Endothelial cell (in vitro differentiated cells): ENCODE measurements around the gene TACO1. TPM values are rescaled to one million over a fixed set of nuclear protein-coding genes. Genes with fewer than 3 reads are reported as not detected.

Experiments
- DNase-seq: peaks from one replicate; pipeline ENCODE4 v3.0.0; 2021; ENCODE audit warnings: low spot score
- H3K27ac Mint-ChIP-seq: one replicate; pipeline ENCODE4 v1.8.0; 2021; ENCODE audit warnings: mixed read lengths, inconsistent platforms; ENCODE audit not compliant: unreplicated experiment
- H3K27me3 Mint-ChIP-seq: one replicate; pipeline ENCODE4 v1.8.0; 2021; ENCODE audit warnings: mild to moderate bottlenecking, moderate library complexity, mixed read lengths, inconsistent platforms; ENCODE audit not compliant: unreplicated experiment
- H3K36me3 Mint-ChIP-seq: one replicate; pipeline ENCODE4 v1.8.0; 2021; ENCODE audit warnings: mild to moderate bottlenecking, low read depth, mixed read lengths, inconsistent platforms; ENCODE audit not compliant: unreplicated experiment
- H3K4me1 Mint-ChIP-seq: one replicate; pipeline ENCODE4 v1.8.0; 2021; ENCODE audit warnings: mild to moderate bottlenecking, mixed read lengths, inconsistent platforms; ENCODE audit not compliant: unreplicated experiment
- H3K4me3 Mint-ChIP-seq: one replicate; pipeline ENCODE4 v1.8.0; 2021; ENCODE audit warnings: mild to moderate bottlenecking, mixed read lengths, inconsistent platforms; ENCODE audit not compliant: unreplicated experiment
- H3K9me3 Mint-ChIP-seq: one replicate; pipeline ENCODE4 v1.8.0; 2021; ENCODE audit warnings: mixed read lengths, inconsistent platforms; ENCODE audit not compliant: unreplicated experiment
- total RNA-seq: library from RNA; stranded (reverse); fragmentation: NEBNext Ultra II Directional; extraction: Animal tissue kit (Norgen Biotek cat#: 25700); gene quantifications from one replicate; pipeline ENCODE4 v1.2.1, GENCODE V29; 2021; ENCODE audit not compliant: unreplicated experiment
- TF ChIP-seq, protein P1 (sequence below): fragments of 200-600 bp; sonication (generic); IDR thresholded peaks from one replicate; pipeline ENCODE4 v1.5.0; 2021; ENCODE audit warnings: antibody characterized with exemption; ENCODE audit not compliant: unreplicated experiment

The TACO1 gene
- total RNA-seq, 1 donor from 2014 or later: 19.4 TPM

- H3K27me3 Mint-ChIP-seq: peaks cover 14% of the 10 kb centered on the region
- TF ChIP-seq, protein P1, sequence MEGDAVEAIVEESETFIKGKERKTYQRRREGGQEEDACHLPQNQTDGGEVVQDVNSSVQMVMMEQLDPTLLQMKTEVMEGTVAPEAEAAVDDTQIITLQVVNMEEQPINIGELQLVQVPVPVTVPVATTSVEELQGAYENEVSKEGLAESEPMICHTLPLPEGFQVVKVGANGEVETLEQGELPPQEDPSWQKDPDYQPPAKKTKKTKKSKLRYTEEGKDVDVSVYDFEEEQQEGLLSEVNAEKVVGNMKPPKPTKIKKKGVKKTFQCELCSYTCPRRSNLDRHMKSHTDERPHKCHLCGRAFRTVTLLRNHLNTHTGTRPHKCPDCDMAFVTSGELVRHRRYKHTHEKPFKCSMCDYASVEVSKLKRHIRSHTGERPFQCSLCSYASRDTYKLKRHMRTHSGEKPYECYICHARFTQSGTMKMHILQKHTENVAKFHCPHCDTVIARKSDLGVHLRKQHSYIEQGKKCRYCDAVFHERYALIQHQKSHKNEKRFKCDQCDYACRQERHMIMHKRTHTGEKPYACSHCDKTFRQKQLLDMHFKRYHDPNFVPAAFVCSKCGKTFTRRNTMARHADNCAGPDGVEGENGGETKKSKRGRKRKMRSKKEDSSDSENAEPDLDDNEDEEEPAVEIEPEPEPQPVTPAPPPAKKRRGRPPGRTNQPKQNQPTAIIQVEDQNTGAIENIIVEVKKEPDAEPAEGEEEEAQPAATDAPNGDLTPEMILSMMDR: no peak
- peak within 1 kb of the TSS; percentile 99 for H3K4me3 Mint-ChIP-seq
- H3K27ac Mint-ChIP-seq: peak within 1 kb of the TSS; percentile 90
- H3K4me1 Mint-ChIP-seq: peaks cover 36% of the 10 kb centered on the region
- peaks cover 4% of the 10 kb centered on the region for H3K36me3 Mint-ChIP-seq
- peak; percentile 94 for DNase-seq
- H3K9me3 Mint-ChIP-seq: no peaks in the 10 kb centered on the region
Measured at GRCh38 chr17:63621684-63622573, 21.2 kb downstream of the TACO1 start, which contains the start of gene MAP3K3. Gene MAP3K3 (plus strand): TSS chr17:63622417. CDS start chr17:63622760, 343 bp downstream.

GRCh38 chr17:63622574-63623390, 22.1 kb downstream of the TACO1 start:
- peak overlapping the region; percentile 90 for H3K27ac Mint-ChIP-seq
- H3K4me3 Mint-ChIP-seq: peak overlapping the region; percentile 99
- H3K27me3 Mint-ChIP-seq: peaks cover 14% of the 10 kb centered on the region
- TF ChIP-seq, protein P1: no peak
- H3K9me3 Mint-ChIP-seq: no peaks in the 10 kb centered on the region
- peaks cover 41% of the 10 kb centered on the region for H3K4me1 Mint-ChIP-seq
- DNase-seq: peak; percentile 79
- H3K36me3 Mint-ChIP-seq: peaks cover 4% of the 10 kb centered on the region

GRCh38 chr17:63623786-63624530, 23.3 kb downstream of the TACO1 start:
- Mint-ChIP-seq H3K9me3 (no peaks in the 10 kb centered on the region), H3K27me3 (peaks cover 14% of the 10 kb centered on the region), H3K36me3 (peaks cover 4% of the 10 kb centered on the region), H3K27ac (peak overlapping the region; percentile 90), H3K4me3 (peak overlapping the region; percentile 99), H3K4me1 (peaks cover 46% of the 10 kb centered on the region)
- no peak for DNase-seq
- TF ChIP-seq, protein P1: no peak

- peaks cover 52% of the 10 kb centered on the region for H3K4me1 Mint-ChIP-seq
Measured at GRCh38 chr17:63624531-63624880, 23.8 kb downstream of the TACO1 start.

More at GRCh38 chr17:63624531-63624880, 23.8 kb downstream of the TACO1 start:
- DNase-seq: no peak
- Mint-ChIP-seq H3K4me3 (peak overlapping the region; percentile 49), H3K36me3 (peaks cover 4% of the 10 kb centered on the region), H3K27me3 (peaks cover 14% of the 10 kb centered on the region), H3K27ac (no peak overlapping the region), H3K9me3 (no peaks in the 10 kb centered on the region)
- TF ChIP-seq, protein P1: no peak
